H7 (cell line): Measurements from ENCODE around the gene ADAP1. TPM values are rescaled to one million over a fixed set of nuclear protein-coding genes. Genes with fewer than 3 reads are reported as not detected.

Experiments used
- DNase-seq: peaks from one replicate; pipeline ENCODE4 v3.0.0; 2012
- H3K27me3 ChIP-seq: 2 replicates; pipeline ENCODE4 v1.6.0; 2011; ENCODE audit warnings: mild to moderate bottlenecking, low read length; ENCODE audit not compliant: control insufficient read depth, insufficient read depth
- H3K36me3 ChIP-seq: replicated peaks from 2 replicates; pipeline ENCODE4 v1.5.1; 2011; ENCODE audit warnings: low read length; ENCODE audit not compliant: control insufficient read depth, insufficient read depth
- H3K4me3 ChIP-seq: 2 replicates; pipeline ENCODE4 v1.5.1; 2011; ENCODE audit warnings: low read depth, mild to moderate bottlenecking, control low read depth, low read length, moderate library complexity; ENCODE audit not compliant: insufficient read depth
- total RNA-seq: library from RNA; depleted of rRNA; stranded (reverse); fragments of >200 nt; shearing (Covaris generic); gene quantifications from 2 replicates; pipeline ENCODE4 v1.2.3, GENCODE V29; 2014

Gene ADAP1
- total RNA-seq, 1 experiment from 2014 or later: 5.0 TPM

DNA sequence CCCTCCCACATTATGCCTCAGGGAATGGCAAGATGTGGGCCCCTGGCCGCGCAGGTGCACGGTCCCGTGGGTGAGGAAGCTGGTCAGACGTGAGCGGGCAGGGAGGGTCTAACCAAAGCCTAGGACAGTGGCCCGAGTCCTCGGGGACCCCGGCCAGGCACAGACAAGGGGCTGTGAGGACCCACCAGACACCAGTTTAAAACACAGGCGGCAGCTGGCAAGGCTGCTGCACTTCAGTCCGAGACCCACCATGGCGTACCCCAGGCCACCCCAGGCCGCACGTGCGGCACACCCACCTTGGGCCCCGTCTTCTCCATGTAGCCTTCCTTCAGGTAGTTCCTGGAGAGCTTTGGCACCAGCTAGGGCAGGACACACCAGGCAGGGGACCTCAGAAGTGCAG is 54.7 kb downstream of the ADAP1 start:
- no peak overlapping the region for H3K4me3 ChIP-seq
- DNase-seq: no peak
- H3K27me3 ChIP-seq: peaks cover 4% of the 10 kb centered on the region; the same call in 1 of the 2 replicates
- H3K36me3 ChIP-seq: peaks cover 2% of the 10 kb centered on the region; the same call in 1 of the 2 replicates

GRCh38 chr7:898855-899681 is 55.4 kb downstream of the ADAP1 start:
- Histone ChIP-seq H3K27me3 (no peaks in the 10 kb centered on the region; the same call in 1 of the 2 replicates), H3K36me3 (peaks cover 4% of the 10 kb centered on the region; the same call in 1 of the 2 replicates), H3K4me3 (no peak overlapping the region)
- DNase-seq: no peak

DNA sequence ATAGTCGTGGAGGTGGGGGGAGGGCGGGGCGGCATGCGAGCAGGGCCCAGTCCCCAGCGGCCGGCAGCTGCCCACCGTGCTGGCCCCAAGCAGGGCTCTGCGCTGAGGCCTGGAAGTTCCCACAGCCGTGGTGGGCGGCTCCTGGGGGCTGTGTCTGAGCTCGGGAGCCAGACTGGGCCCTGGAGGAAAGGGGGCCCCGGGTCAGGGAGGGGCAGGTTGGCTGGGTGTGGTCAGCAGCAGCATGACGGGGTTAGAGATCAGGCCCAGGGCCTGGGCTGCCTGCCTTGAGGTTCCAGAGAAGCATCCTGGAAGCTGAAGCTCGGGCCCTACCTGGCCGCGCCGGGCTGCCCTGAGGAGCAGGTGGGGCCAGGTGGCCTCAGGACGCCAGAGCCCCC is 56.0 kb downstream of the ADAP1 start:
- Histone ChIP-seq H3K27me3 (no peaks in the 10 kb centered on the region), H3K36me3 (peaks cover 6% of the 10 kb centered on the region; the same call in 1 of the 2 replicates), H3K4me3 (no peak overlapping the region)
- DNase-seq: no peak

- Histone ChIP-seq H3K36me3 (peaks cover 6% of the 10 kb centered on the region; the same call in 1 of the 2 replicates), H3K27me3 (no peaks in the 10 kb centered on the region), H3K4me3 (no peak overlapping the region)
- DNase-seq: no peak
Observed at GRCh38 chr7:897771-898376, 56.6 kb downstream of the ADAP1 start.

- no peak overlapping the region for H3K4me3 ChIP-seq
- no peaks in the 10 kb centered on the region for H3K27me3 ChIP-seq
- H3K36me3 ChIP-seq: peaks cover 6% of the 10 kb centered on the region; the same call in 1 of the 2 replicates
- DNase-seq: no peak
Observed at GRCh38 chr7:897086-897485, 57.4 kb downstream of the ADAP1 start.

- H3K36me3 ChIP-seq: peaks cover 8% of the 10 kb centered on the region
- no peak overlapping the region for H3K4me3 ChIP-seq
- DNase-seq: no peak
- H3K27me3 ChIP-seq: no peaks in the 10 kb centered on the region
Observed at GRCh38 chr7:896346-897075, 58.0 kb downstream of the ADAP1 start.

DNA sequence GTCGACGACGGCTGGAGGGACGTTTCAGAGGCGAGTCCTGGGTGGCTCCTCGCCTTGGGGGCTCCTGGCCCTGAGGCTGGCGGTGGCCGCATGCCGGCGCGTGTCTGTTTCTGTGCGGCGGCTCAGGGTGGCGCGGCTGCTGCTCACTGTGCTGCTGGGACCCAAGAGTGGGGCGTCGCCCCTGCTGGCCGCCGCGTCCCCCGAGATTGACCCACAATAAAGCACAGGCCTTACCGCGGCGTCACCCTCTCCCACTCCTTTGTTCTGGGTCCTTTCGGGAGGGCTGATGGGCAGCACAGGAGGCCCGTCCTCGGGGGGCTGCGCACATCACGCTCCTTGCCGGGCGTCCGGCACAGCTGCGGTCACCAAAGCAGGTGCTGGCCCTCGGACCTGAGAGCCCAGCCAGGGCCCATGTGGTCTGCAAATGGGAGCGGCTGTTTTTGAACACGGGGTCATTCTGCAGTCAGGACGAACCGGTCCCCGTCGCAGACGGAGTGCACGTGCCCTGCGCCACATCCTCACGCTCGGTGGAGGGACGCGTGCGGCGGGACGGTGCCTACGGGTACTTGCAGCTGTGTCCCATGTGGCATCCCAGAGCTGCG is 58.9 kb downstream of the ADAP1 start:
- Histone ChIP-seq H3K4me3 (no peak overlapping the region), H3K27me3 (no peaks in the 10 kb centered on the region), H3K36me3 (peaks cover 9% of the 10 kb centered on the region)
- no peak for DNase-seq

GRCh38 chr7:894927-895450 is 59.5 kb downstream of the ADAP1 start:
- Histone ChIP-seq H3K4me3 (no peak overlapping the region), H3K27me3 (no peaks in the 10 kb centered on the region), H3K36me3 (peaks cover 11% of the 10 kb centered on the region)
- no peak for DNase-seq

GRCh38 chr7:894164-894867 is 60.2 kb downstream of the ADAP1 start:
- DNase-seq: no peak
- peaks cover 11% of the 10 kb centered on the region for H3K36me3 ChIP-seq
- H3K4me3 ChIP-seq: no peak overlapping the region
- no peaks in the 10 kb centered on the region for H3K27me3 ChIP-seq

- Histone ChIP-seq H3K36me3 (peaks cover 11% of the 10 kb centered on the region), H3K27me3 (no peaks in the 10 kb centered on the region), H3K4me3 (no peak overlapping the region)
- no peak for DNase-seq
Observed at GRCh38 chr7:893686-894085, 60.8 kb downstream of the ADAP1 start.

DNA sequence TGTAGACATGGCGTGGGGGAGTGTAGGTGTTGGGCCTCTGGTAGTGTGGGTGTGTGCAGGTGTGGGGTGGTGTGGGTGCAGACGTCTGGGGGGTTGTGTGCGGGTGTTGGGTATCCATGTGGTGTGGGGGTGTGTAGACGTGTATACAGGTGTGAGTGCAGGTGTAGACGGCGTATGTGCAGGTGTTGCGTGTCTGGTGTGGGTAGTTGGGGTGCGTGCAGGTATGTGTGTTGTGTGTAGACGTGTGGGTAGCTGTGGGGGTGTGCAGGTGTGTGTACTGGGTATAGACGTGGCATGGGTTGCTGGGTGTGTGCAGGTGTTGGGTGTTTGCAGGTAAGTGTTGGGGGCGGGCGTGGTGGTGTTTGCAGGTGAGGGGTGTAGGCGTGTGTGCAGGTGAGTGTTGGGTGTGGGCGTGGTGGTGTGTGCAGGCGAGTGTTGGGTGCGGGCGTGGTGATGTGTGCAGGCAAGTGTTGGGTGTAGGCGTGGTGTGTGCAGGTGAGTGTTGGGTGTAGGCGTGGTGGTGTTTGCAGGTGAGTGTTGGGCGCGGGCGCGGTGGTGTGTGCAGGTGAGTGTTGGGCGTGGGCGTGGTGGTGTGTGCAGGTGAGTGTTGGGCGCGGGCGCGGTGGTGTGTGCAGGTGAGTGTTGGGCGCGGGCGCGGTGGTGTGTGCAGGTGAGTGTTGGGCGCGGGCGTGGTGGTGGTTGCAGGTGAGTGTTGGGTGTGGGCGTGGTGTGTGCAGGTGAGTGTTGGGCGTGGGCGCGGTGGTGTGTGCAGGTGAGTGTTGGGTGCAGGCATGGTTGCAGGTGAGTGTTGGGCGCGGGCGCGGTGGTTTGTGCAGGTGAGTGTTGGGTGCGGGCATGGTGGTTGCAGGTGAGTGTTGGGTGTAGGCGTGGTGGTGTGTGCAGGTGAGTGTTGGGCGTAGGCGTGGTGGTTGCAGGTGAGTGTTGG is 61.6 kb downstream of the ADAP1 start:
- DNase-seq: no peak
- Histone ChIP-seq H3K4me3 (no peak overlapping the region), H3K27me3 (no peaks in the 10 kb centered on the region), H3K36me3 (peaks cover 11% of the 10 kb centered on the region)

DNA sequence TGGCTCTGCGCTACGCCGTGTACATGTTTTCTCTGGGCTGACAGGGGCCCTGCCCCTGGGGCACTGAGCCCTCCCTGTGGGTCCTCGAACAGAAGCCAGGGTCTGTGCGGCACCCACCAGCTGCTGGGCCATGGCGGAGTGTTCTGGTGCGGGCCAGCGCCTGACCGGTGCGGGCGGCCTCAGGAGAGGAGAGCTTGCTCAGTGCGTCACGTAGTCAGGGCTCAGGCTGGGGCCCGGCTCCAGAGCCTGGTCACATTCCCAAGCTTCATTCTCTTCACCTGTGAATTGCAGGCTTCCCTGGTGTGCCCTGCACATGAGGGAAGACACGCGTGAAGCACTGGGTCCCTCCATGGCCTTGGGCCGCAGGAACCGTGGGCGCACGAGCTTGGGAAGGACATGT is 62.7 kb downstream of the ADAP1 start:
- Histone ChIP-seq H3K36me3 (peaks cover 9% of the 10 kb centered on the region), H3K27me3 (no peaks in the 10 kb centered on the region), H3K4me3 (no peak overlapping the region)
- DNase-seq: no peak

DNA sequence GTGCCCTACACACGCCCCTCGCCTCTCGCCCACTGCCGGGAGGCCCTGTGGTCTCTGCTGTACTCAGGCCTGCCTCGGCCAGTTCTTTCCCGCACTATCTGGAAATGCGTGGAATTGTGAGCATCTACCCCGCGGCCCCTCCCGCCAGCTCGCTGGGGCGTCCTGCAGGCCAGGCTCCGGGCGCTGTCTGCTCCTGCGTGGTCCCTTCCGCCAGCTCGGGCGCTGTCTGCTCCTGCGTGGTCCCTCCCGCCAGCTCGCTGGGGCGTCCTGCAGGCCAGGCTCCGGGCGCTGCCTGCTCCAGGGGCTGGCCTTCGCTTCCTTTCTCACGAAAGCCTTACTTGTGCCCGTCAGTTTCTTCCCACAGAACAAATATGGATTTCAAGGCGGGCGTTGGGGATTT is 63.2 kb downstream of the ADAP1 start:
- Histone ChIP-seq H3K36me3 (peaks cover 11% of the 10 kb centered on the region), H3K4me3 (no peak overlapping the region), H3K27me3 (no peaks in the 10 kb centered on the region)
- DNase-seq: no peak
